H9 (cell line): Measurements from ENCODE around the gene SLC39A10. TPM values are rescaled to one million over a fixed set of nuclear protein-coding genes. Genes with fewer than 3 reads are reported as not detected.
A peak's percentile ranks its signal among the peaks of the same experiment; 100 is the strongest.

ENCODE experiments used
- DNase-seq: peaks from one replicate; pipeline ENCODE4 v3.0.0-alpha.2; 2017
- H2AFZ ChIP-seq: one replicate; pipeline ENCODE4 v1.6.1; 2013; ENCODE audit warnings: mild to moderate bottlenecking, low read length, control low read depth, moderate library complexity
- H2AK5ac ChIP-seq: 2 replicates; pipeline ENCODE4 v1.6.1; 2013; ENCODE audit warnings: low read length, control low read depth, mixed read lengths; ENCODE audit not compliant: insufficient read length
- H2BK120ac ChIP-seq: one replicate; pipeline ENCODE4 v1.6.1; 2013; ENCODE audit warnings: low read depth, mild to moderate bottlenecking, low read length, control low read depth, inconsistent platforms; ENCODE audit not compliant: poor library complexity, severe bottlenecking
- H2BK12ac ChIP-seq: 2 replicates; pipeline ENCODE4 v1.6.1; 2013; ENCODE audit warnings: low read length, control low read depth, mixed read lengths, low read depth; ENCODE audit not compliant: insufficient read length
- H2BK15ac ChIP-seq: 2 replicates; pipeline ENCODE4 v1.6.1; 2013; ENCODE audit warnings: low read depth, low read length, control low read depth
- H2BK20ac ChIP-seq: one replicate; pipeline ENCODE4 v1.6.1; 2013; ENCODE audit warnings: low read depth, mild to moderate bottlenecking, low read length, control low read depth, inconsistent platforms; ENCODE audit not compliant: poor library complexity, severe bottlenecking
- H2BK5ac ChIP-seq: 2 replicates; pipeline ENCODE4 v1.6.1; 2013; ENCODE audit warnings: low read length, control low read depth, mixed read lengths; ENCODE audit not compliant: insufficient read length
- H3K14ac ChIP-seq: 2 replicates; pipeline ENCODE4 v1.6.1; 2013; ENCODE audit warnings: low read length, control low read depth; ENCODE audit not compliant: insufficient read depth
- H3K18ac ChIP-seq: 2 replicates; pipeline ENCODE4 v1.6.1; 2013; ENCODE audit warnings: low read depth, mild to moderate bottlenecking, mixed read lengths, low read length, control low read depth; ENCODE audit not compliant: insufficient read length
- H3K23ac ChIP-seq: 2 replicates; pipeline ENCODE4 v1.6.1; 2013; ENCODE audit warnings: low read length, control low read depth, mixed read lengths, low read depth; ENCODE audit not compliant: insufficient read length
- H3K23me2 ChIP-seq: 2 replicates; pipeline ENCODE4 v1.6.1; 2013; ENCODE audit warnings: low read depth, mild to moderate bottlenecking, mixed read lengths, low read length, control low read depth; ENCODE audit not compliant: insufficient read length, poor library complexity, severe bottlenecking
- H3K27ac ChIP-seq: 2 replicates; pipeline ENCODE4 v1.5.1; 2013; ENCODE audit warnings: low read length, control low read depth, mixed read lengths, low read depth; ENCODE audit not compliant: insufficient read length
- H3K27me3 ChIP-seq: 2 replicates; pipeline ENCODE4 v1.6.1; 2013; ENCODE audit warnings: low read length, control low read depth, inconsistent platforms; ENCODE audit not compliant: insufficient read depth
- H3K4ac ChIP-seq: 2 replicates; pipeline ENCODE4 v1.6.1; 2013; ENCODE audit warnings: low read depth, mild to moderate bottlenecking, control low read depth, inconsistent platforms, low read length, moderate library complexity
- H3K4me1 ChIP-seq: 2 replicates; pipeline ENCODE4 v1.6.1; 2013; ENCODE audit warnings: low read length, control low read depth, inconsistent platforms; ENCODE audit not compliant: insufficient read depth
- H3K4me2 ChIP-seq: 2 replicates; pipeline ENCODE4 v1.6.1; 2013; ENCODE audit warnings: low read length, control low read depth, mixed read lengths; ENCODE audit not compliant: insufficient read length, insufficient read depth
- H3K56ac ChIP-seq: 2 replicates; pipeline ENCODE4 v1.6.1; 2013; ENCODE audit warnings: low read depth, mild to moderate bottlenecking, mixed read lengths, low read length, control low read depth; ENCODE audit not compliant: insufficient read length
- H3K79me1 ChIP-seq: 2 replicates; pipeline ENCODE4 v1.6.1; 2013; ENCODE audit warnings: low read depth, mild to moderate bottlenecking, moderate library complexity, low read length, control low read depth, inconsistent platforms; ENCODE audit not compliant: insufficient read depth, poor library complexity, severe bottlenecking
- H3K79me2 ChIP-seq: 2 replicates; pipeline ENCODE4 v1.6.1; 2013; ENCODE audit warnings: low read length, control low read depth, inconsistent platforms; ENCODE audit not compliant: insufficient read depth
- H3K9ac ChIP-seq: 2 replicates; pipeline ENCODE4 v1.6.1; 2013; ENCODE audit warnings: low read length, control low read depth, mixed read lengths; ENCODE audit not compliant: insufficient read length; ENCODE audit errors: extremely low read depth
- H3K9me3 ChIP-seq: one replicate; pipeline ENCODE4 v1.6.1; 2013; ENCODE audit warnings: low read depth, low read length, inconsistent platforms; ENCODE audit not compliant: control insufficient read depth
- H3T11ph ChIP-seq: one replicate; pipeline ENCODE4 v1.6.1; 2013; ENCODE audit warnings: mild to moderate bottlenecking, low read length, control low read depth, inconsistent platforms
- H4K20me1 ChIP-seq: one replicate; pipeline ENCODE4 v1.6.1; 2013; ENCODE audit not compliant: control insufficient read depth, insufficient read length, insufficient read depth
- H4K5ac ChIP-seq: 2 replicates; pipeline ENCODE4 v1.6.1; 2013; ENCODE audit warnings: low read depth, mild to moderate bottlenecking, mixed read lengths, low read length, control low read depth; ENCODE audit not compliant: insufficient read length
- H4K8ac ChIP-seq: replicated peaks from 2 replicates; pipeline ENCODE4 v1.6.1; 2013; ENCODE audit warnings: low read length, control low read depth, mixed read lengths, low read depth; ENCODE audit not compliant: insufficient read length
- H4K91ac ChIP-seq: 2 replicates; pipeline ENCODE4 v1.6.1; 2013; ENCODE audit warnings: low read depth, mild to moderate bottlenecking, moderate library complexity, mixed read lengths, low read length, control low read depth; ENCODE audit not compliant: insufficient read length
- H3K27ac Mint-ChIP-seq, 3 experiments: 2 replicates in 2 of 3; 3 replicates in 1 of 3; pipeline ENCODE4 v1.8.0; 2020 to 2021; ENCODE audit warnings: mixed read lengths in 3 of 3, mild to moderate bottlenecking in 1 of 3, moderate library complexity in 1 of 3
- H3K27me3 Mint-ChIP-seq: 2 replicates; pipeline ENCODE4 v1.8.0; 2021; ENCODE audit warnings: low read depth, mild to moderate bottlenecking, moderate library complexity, mixed read lengths
- H3K36me3 Mint-ChIP-seq, 3 experiments: 2 replicates in 2 of 3; 3 replicates in 1 of 3; pipeline ENCODE4 v1.8.0; 2020 to 2021; ENCODE audit warnings: low read depth in 3 of 3, mixed read lengths in 3 of 3; ENCODE audit not compliant: insufficient read depth in 1 of 3
- H3K4me1 Mint-ChIP-seq, 2 experiments: 2 replicates each; pipeline ENCODE4 v1.8.0; 2020; ENCODE audit warnings: mixed read lengths in 2 of 2
- H3K4me3 Mint-ChIP-seq, 2 experiments: 2 replicates in 1 of 2; 3 replicates in 1 of 2; pipeline ENCODE4 v1.8.0; 2020 to 2021; ENCODE audit warnings: mild to moderate bottlenecking in 2 of 2, mixed read lengths in 2 of 2, moderate library complexity in 1 of 2
- H3K9me3 Mint-ChIP-seq, 2 experiments: 2 replicates in 1 of 2; 3 replicates in 1 of 2; pipeline ENCODE4 v1.8.0; 2020; ENCODE audit warnings: mild to moderate bottlenecking in 2 of 2, mixed read lengths in 2 of 2, moderate library complexity in 1 of 2
- CTCF ChIP-seq: fragments of 200-600 bp; sonication (generic); conservative IDR thresholded peaks from 3 replicates; pipeline ENCODE4 v1.8.0; 2021; ENCODE audit warnings: antibody characterized with exemption, mild to moderate bottlenecking
- WGBS: extraction: QIAGEN DNeasy Blood & Tissue Kit; methylation state at CpG from one replicate; pipeline ENCODE4 v1.1.7; 2013; ENCODE audit warnings: missing lambda C conversion rate, low lambda C conversion rate, mixed read lengths; ENCODE audit not compliant: insufficient read length; ENCODE audit errors: extremely low coverage; 5-methylcytosine and 5-hydroxymethylcytosine counted together
- total RNA-seq: library from RNA; stranded (reverse); gene quantifications from 2 replicates; pipeline ENCODE4 v1.2.1, GENCODE V29; 2021

The SLC39A10 gene
- total RNA-seq, 1 experiment from 2014 or later, result 161 TPM

- Mint-ChIP-seq H3K36me3 (no peaks in the 10 kb centered on the region; a peak in 1 of 7 replicates), H3K4me1 (peaks cover 60 to 70% of the 10 kb centered on the region in 2 experiments), H3K9me3 (no peaks in the 10 kb centered on the region), H3K27me3 (no peaks in the 10 kb centered on the region), H3K27ac (peak overlapping the region in 1 of 3 experiments; percentile 70; a peak in 4 of 7 replicates), H3K4me3 (no peak overlapping the region)
- H4K20me1 ChIP-seq, result no peaks in the 10 kb centered on the region
- no peak overlapping the region for H2BK12ac ChIP-seq
- no peaks in the 10 kb centered on the region for H3K27me3 ChIP-seq
- no peaks in the 10 kb centered on the region for H3K9me3 ChIP-seq
- no peak overlapping the region for H3K9ac ChIP-seq
- H2AFZ ChIP-seq, result no peak overlapping the region
- TF ChIP-seq CTCF, result no peak
- no peak overlapping the region for H2BK15ac ChIP-seq
- H4K91ac ChIP-seq, result no peak overlapping the region
- H3K4me2 ChIP-seq, result no peak overlapping the region
- no peak for DNase-seq
- H3K56ac ChIP-seq, result no peak overlapping the region
- WGBS, result no CpG with 5 or more reads among the region's 7 CpGs
- no peak overlapping the region for H3K14ac ChIP-seq
- H3K4me1 ChIP-seq, result no peaks in the 10 kb centered on the region; the same call in 1 of the 2 replicates
- H3T11ph ChIP-seq, result no peak overlapping the region
- H2AK5ac ChIP-seq, result no peak overlapping the region
- H4K8ac ChIP-seq, result no peak overlapping the region
- H3K27ac ChIP-seq, result no peak overlapping the region
- no peak overlapping the region for H2BK5ac ChIP-seq
- no peak overlapping the region for H3K4ac ChIP-seq
- no peaks in the 10 kb centered on the region for H3K23me2 ChIP-seq
- no peak overlapping the region for H2BK120ac ChIP-seq
- H3K23ac ChIP-seq, result no peak overlapping the region
- H3K79me2 ChIP-seq, result no peaks in the 10 kb centered on the region; the same call in 1 of the 2 replicates
- H3K79me1 ChIP-seq, result no peaks in the 10 kb centered on the region
- peak overlapping the region; percentile 7 for H2BK20ac ChIP-seq
- H4K5ac ChIP-seq, result no peak overlapping the region
- H3K18ac ChIP-seq, result no peak overlapping the region
Observed at GRCh38 chr2:195608768-195609454, 48.1 kb upstream of the SLC39A10 start.
